ENCODE measurements around the gene EHD4.

The EHD4 gene

GRCh38 chr15:41972253-41973242 lies at the start of gene EHD4:
Gene EHD4 (minus strand): TSS chr15:41972557. CDS start chr15:41972494, 63 bp downstream.
- Mint-ChIP-seq H3K36me3 (no peaks in the 10 kb centered on the region), H3K27ac (peak within 1 kb of the TSS; percentile 94), H3K4me1 (peaks cover 37% of the 10 kb centered on the region), H3K4me3 (peak within 1 kb of the TSS; percentile 95), H3K9me3 (no peaks in the 10 kb centered on the region), H3K27me3 (peaks cover 9% of the 10 kb centered on the region)
- DNase-seq (ENCODE audit: low spot score in 2 of 2) (peak; percentile 85 to 89), ATAC-seq (ENCODE audit: low read depth) (peak; percentile 83)

DNA sequence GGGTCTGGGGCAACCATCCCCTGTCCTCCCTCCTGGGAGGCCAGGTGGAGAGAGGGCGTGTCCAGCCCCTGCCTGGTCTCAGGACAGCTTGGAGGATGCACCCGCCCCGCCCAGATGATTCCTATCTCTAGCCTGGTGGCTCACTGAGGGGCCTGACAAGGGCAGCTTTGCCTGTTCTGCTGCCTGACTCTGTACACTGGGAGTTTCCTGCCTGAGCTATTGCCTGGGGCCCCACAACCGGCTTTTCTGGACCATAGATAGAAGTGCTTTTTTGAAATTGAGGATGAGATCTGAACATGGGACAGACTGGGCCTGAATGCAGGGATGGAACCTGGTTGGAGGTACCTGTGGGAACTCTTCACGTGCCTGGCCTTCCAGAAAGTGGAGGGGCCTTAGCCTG lies 49.2 kb upstream of the EHD4 start:
- H3K36me3 Mint-ChIP-seq: no peaks in the 10 kb centered on the region
- no peak overlapping the region for H3K4me3 Mint-ChIP-seq
- no peak for ATAC-seq (ENCODE audit: low read depth)
- H3K9me3 Mint-ChIP-seq: no peaks in the 10 kb centered on the region
- peaks cover 2% of the 10 kb centered on the region for H3K4me1 Mint-ChIP-seq
- peaks cover 11% of the 10 kb centered on the region for H3K27me3 Mint-ChIP-seq
- DNase-seq (ENCODE audit: low spot score in 2 of 2): no peak
- H3K27ac Mint-ChIP-seq: no peak overlapping the region

DNA sequence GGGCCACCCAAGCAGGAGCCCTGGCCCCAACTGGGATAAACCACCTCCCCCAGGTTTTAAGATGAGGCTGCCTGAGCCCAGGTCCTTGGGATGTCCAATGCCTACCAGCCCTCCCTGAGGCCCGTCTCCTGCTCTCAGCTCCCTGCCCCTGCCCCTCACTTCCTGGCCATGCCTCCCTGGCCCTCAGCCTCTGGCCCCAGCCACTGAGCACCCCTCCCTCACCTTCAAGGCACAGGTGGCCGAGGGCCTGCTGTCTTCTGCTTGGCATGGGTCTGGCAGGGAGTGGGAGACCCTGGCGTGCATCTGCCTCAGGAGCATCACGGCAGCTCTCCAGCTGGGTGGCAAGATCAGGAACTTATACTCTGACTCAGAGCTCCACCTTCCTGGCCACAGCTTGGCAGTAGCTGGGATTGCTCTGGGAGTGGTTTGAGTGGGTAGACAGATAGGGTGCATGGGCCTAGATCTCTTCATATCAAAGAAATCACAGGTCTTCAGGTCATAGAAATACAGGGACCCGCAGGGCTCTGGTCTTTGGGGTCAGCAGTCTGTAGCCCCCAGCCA lies 48.4 kb upstream of the EHD4 start, which contains the start of gene PLA2G4E:
Gene PLA2G4E (minus strand): TSS at position 330 of the 561 bp plus-strand sequence. CDS start 12 bp downstream, at position 318.
- no peak within 1 kb of the TSS for H3K27ac Mint-ChIP-seq
- no peaks in the 10 kb centered on the region for H3K9me3 Mint-ChIP-seq
- no peak for ATAC-seq (ENCODE audit: low read depth)
- peaks cover 8% of the 10 kb centered on the region for H3K27me3 Mint-ChIP-seq
- peaks cover 2% of the 10 kb centered on the region for H3K4me1 Mint-ChIP-seq
- no peak within 1 kb of the TSS for H3K4me3 Mint-ChIP-seq
- H3K36me3 Mint-ChIP-seq: no peaks in the 10 kb centered on the region
- DNase-seq (ENCODE audit: low spot score in 2 of 2): no peak

DNA sequence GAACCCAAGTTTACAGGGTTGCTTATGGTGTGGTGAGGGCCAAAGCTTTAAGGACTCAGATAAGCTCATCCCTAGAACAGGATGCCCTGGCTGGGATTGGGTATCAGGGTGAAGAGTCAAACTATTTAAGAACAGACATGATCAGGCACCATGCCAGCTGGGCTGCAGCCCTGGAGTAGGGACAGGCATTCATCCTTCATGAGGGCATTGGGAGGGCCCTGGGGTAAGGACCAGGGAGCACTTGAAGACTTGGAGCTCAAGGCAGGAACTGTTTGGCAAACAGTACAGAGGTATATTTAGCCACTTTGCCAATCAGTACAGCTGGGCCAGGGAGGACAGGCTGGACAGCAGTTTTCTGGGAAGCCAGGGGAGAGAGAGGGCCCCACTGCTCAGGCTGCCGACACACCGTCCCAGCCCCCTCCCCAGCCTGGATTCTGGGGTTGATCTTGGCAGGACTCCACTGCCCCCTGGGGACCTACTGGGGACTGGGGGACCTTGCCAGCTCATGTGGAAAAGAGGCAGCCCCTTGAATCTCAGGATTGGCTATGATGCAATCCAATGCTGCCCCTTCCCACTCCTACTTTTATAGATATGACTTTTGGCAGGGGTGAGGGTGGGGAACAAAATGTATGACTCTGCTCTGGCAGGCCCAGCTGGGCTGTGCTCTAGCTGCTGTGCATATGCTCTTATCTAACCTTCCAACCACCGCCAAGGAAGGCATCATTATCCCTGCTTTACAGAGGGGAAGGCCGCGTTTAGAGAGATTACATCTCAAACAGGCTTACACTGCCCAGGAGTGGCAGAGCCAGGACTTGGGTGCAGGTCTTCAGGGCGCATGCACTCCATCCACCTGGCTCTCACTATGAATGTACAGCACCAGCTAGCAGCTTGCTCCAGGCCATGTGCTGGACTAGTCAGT lies 46.2 kb upstream of the EHD4 start:
- Mint-ChIP-seq H3K4me1 (peaks cover 2% of the 10 kb centered on the region), H3K27ac (no peak overlapping the region), H3K4me3 (no peak overlapping the region), H3K27me3 (peaks cover 7% of the 10 kb centered on the region), H3K36me3 (no peaks in the 10 kb centered on the region), H3K9me3 (no peaks in the 10 kb centered on the region)
- ATAC-seq (ENCODE audit: low read depth): no peak
- no peak for DNase-seq (ENCODE audit: low spot score in 2 of 2)

DNA sequence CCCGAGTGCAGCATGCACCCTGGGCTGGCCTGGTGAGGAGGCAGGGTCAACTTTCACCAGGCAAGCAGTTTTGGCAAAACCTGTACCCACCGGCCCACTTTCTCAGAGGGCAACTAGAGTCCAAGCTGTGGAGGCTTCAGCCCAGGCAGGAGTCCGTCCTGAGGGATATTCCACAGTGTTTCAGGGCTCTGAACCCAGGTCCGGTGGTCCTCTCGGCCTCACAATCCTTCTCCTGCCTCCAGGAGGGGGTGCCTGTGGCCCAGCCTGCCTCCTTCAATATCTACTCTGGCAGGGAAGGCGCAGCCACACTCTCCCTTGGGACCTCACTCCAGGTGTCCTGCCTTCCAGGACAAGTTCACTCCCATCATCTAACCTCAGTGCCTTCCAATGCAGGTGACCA lies 44.6 kb upstream of the EHD4 start:
- H3K27me3 Mint-ChIP-seq: peaks cover 5% of the 10 kb centered on the region
- no peaks in the 10 kb centered on the region for H3K36me3 Mint-ChIP-seq
- no peak overlapping the region for H3K27ac Mint-ChIP-seq
- H3K4me1 Mint-ChIP-seq: peaks cover 4% of the 10 kb centered on the region
- ATAC-seq (ENCODE audit: low read depth) (no peak), DNase-seq (ENCODE audit: low spot score in 2 of 2) (no peak)
- no peaks in the 10 kb centered on the region for H3K9me3 Mint-ChIP-seq
- H3K4me3 Mint-ChIP-seq: no peak overlapping the region

DNA sequence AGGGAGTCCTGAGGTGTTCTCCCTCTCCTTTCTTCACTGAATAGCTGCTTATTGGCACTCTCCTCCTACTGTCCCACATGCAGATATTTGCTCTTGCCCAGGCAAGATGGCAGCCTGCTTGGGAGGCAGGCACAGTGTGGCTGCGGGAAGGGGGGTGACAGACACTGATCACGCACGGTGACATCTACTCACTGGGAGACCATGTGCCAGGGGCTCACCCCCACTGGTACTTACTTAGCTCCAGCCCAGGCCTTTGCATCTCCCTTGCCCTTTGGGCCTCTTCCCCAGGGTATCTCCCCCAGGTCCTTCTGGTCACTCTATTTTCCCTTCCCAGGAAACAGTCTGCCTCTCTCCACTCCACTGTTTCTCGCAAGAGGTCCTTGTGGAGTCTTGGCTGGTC lies 42.0 kb upstream of the EHD4 start:
- Mint-ChIP-seq H3K9me3 (no peaks in the 10 kb centered on the region), H3K27me3 (peaks cover 3% of the 10 kb centered on the region), H3K36me3 (no peaks in the 10 kb centered on the region), H3K27ac (no peak overlapping the region), H3K4me1 (peaks cover 10% of the 10 kb centered on the region), H3K4me3 (no peak overlapping the region)
- no peak for DNase-seq (ENCODE audit: low spot score in 2 of 2)
- no peak for ATAC-seq (ENCODE audit: low read depth)

DNA sequence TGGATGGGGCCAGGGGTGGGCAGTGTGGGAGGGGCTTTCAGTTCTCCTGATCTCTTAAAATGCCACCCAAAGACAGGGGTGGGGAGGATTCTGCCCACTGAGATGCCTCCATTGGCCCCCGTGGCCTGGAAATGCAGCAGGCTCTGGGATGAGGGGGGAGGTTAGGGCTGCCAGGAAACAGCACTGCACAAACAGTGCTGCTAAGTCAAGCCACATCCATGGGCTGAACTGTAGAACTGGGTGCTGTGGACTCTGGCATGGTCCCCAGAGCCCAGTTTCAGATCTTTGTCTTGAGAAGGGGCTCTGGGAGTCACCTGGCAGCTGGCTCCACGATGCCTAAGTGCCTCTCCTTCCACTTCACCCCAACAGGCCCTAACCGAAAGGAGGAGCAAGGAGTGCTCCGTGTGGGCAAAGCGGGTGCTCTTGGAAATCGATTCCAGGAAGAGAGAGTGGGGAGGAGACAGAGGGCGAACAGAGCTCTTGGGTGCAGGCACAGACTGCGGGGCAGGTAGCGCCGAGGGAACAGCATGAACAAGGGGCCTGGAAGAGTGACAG lies 40.6 kb upstream of the EHD4 start:
- H3K36me3 Mint-ChIP-seq: no peaks in the 10 kb centered on the region
- peaks cover 3% of the 10 kb centered on the region for H3K27me3 Mint-ChIP-seq
- H3K4me3 Mint-ChIP-seq: no peak overlapping the region
- peaks cover 10% of the 10 kb centered on the region for H3K4me1 Mint-ChIP-seq
- ATAC-seq (ENCODE audit: low read depth) (no peak), DNase-seq (ENCODE audit: low spot score in 2 of 2) (no peak)
- H3K9me3 Mint-ChIP-seq: no peaks in the 10 kb centered on the region
- H3K27ac Mint-ChIP-seq: no peak overlapping the region

GRCh38 chr15:42012241-42012640 lies 39.9 kb upstream of the EHD4 start:
- Mint-ChIP-seq H3K9me3 (no peaks in the 10 kb centered on the region), H3K27ac (no peak overlapping the region), H3K36me3 (no peaks in the 10 kb centered on the region), H3K4me1 (peaks cover 10% of the 10 kb centered on the region), H3K4me3 (no peak overlapping the region), H3K27me3 (peaks cover 3% of the 10 kb centered on the region)
- DNase-seq (ENCODE audit: low spot score in 2 of 2) (no peak), ATAC-seq (ENCODE audit: low read depth) (no peak)

GRCh38 chr15:42011074-42011473 lies 38.7 kb upstream of the EHD4 start:
- DNase-seq (ENCODE audit: low spot score in 2 of 2): no peak
- Mint-ChIP-seq H3K4me1 (peaks cover 8% of the 10 kb centered on the region), H3K27me3 (no peaks in the 10 kb centered on the region), H3K27ac (no peak overlapping the region), H3K4me3 (no peak overlapping the region), H3K9me3 (no peaks in the 10 kb centered on the region), H3K36me3 (no peaks in the 10 kb centered on the region)
- no peak for ATAC-seq (ENCODE audit: low read depth)

DNA sequence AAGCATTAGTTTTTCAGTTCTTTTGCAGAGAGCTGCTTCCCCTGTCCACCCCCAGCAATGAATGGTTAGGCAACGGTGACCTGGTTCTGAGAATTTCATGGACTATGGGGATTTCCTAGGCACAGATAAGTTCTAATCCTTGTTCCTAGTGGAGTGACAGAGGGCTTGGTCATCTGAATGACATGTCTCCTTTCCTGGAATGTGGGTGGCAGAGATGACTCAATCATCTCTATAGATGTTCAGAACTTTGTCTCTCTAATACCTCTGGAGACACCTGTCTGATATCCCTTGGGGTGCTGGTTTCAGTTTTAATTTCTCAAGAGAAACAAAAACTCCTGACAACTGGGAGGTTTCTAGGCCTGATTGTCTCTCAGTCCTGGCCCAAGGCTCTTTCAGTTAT lies 38.1 kb upstream of the EHD4 start:
- Mint-ChIP-seq H3K27me3 (no peaks in the 10 kb centered on the region), H3K9me3 (no peaks in the 10 kb centered on the region), H3K4me3 (no peak overlapping the region), H3K36me3 (no peaks in the 10 kb centered on the region), H3K4me1 (peaks cover 8% of the 10 kb centered on the region), H3K27ac (no peak overlapping the region)
- no peak for DNase-seq (ENCODE audit: low spot score in 2 of 2)
- peak; percentile 60 for ATAC-seq (ENCODE audit: low read depth)

GRCh38 chr15:42009474-42009873 lies 37.1 kb upstream of the EHD4 start:
- no peaks in the 10 kb centered on the region for H3K9me3 Mint-ChIP-seq
- H3K27me3 Mint-ChIP-seq: no peaks in the 10 kb centered on the region
- DNase-seq (ENCODE audit: low spot score in 2 of 2): no peak
- ATAC-seq (ENCODE audit: low read depth): no peak
- H3K27ac Mint-ChIP-seq: no peak overlapping the region
- H3K36me3 Mint-ChIP-seq: no peaks in the 10 kb centered on the region
- no peak overlapping the region for H3K4me3 Mint-ChIP-seq
- peaks cover 8% of the 10 kb centered on the region for H3K4me1 Mint-ChIP-seq

DNA sequence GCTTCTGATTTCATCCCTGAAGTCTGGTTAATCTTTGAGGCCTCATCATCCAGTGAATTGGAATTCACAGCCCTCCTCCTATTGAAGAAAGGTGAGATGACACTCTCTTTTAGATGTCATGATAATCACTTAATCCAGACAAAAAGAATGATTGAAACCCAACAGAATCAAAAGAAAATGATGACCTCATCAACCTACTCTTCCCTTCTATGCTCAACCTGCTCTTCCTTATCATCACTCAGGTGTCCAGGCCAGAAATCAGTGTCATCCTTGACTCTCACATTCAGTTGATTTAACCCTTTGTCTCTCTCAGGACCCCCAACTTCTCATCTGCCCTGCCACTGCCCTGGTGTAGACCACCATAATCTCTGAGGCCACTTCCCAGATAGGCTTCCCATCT lies 36.7 kb upstream of the EHD4 start:
- Mint-ChIP-seq H3K4me3 (no peak overlapping the region), H3K9me3 (no peaks in the 10 kb centered on the region), H3K36me3 (no peaks in the 10 kb centered on the region), H3K27ac (no peak overlapping the region), H3K27me3 (peaks cover 1% of the 10 kb centered on the region), H3K4me1 (peaks cover 8% of the 10 kb centered on the region)
- no peak for ATAC-seq (ENCODE audit: low read depth)
- no peak for DNase-seq (ENCODE audit: low spot score in 2 of 2)

GRCh38 chr15:42007386-42007785 lies 35.0 kb upstream of the EHD4 start:
- ATAC-seq (ENCODE audit: low read depth) (no peak), DNase-seq (ENCODE audit: low spot score in 2 of 2) (no peak)
- H3K27me3 Mint-ChIP-seq: peaks cover 2% of the 10 kb centered on the region
- H3K4me1 Mint-ChIP-seq: peaks cover 8% of the 10 kb centered on the region
- H3K9me3 Mint-ChIP-seq: no peaks in the 10 kb centered on the region
- H3K27ac Mint-ChIP-seq: no peak overlapping the region
- H3K36me3 Mint-ChIP-seq: no peaks in the 10 kb centered on the region
- no peak overlapping the region for H3K4me3 Mint-ChIP-seq
